Measurements from ENCODE around the gene TBC1D22A.
"Not testable (repeated sequence)": the region's sequence is repeated elsewhere in the genome, so short reads cannot be mapped to it uniquely, and the experiment has no call there.

TBC1D22A gene

DNA sequence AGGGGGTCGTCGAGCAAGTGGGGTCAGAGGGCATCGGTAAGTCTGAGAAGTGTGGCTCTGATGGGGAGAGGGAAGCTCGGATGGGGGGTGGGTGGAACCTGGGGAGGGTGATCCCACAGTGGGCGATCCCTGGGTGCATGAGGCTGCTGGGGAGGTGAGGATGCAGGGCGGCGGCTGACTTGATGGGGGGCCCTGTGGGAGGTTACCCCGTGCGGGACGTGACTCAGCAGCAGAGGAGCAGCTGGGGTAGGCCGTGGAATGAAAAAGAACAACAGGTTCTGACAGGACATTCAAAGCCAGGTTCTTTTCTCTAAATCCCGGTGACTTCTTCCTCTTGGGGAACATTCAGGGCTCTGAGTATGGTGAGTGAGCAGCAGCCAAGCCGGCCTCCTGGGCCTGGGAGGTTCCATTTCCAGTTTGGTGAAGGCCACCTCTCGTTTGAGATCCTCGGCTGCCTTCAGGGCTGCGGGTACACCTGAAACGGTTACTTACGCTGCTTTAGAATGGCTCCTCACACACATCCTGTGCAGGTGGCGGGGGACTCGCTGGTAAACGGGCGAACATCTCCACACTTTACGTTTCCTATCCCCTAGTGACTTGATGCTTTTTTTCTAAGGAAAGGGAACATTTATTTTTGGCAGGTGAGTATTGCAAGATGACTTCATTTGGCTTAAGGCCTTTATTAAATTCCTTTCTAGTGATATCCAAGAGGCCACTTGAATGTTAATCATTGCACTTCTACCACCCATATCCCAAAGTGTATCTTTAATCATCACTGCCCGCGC, 278.2 kb downstream of the TBC1D22A start:
- DNase-seq, result no peak

DNA sequence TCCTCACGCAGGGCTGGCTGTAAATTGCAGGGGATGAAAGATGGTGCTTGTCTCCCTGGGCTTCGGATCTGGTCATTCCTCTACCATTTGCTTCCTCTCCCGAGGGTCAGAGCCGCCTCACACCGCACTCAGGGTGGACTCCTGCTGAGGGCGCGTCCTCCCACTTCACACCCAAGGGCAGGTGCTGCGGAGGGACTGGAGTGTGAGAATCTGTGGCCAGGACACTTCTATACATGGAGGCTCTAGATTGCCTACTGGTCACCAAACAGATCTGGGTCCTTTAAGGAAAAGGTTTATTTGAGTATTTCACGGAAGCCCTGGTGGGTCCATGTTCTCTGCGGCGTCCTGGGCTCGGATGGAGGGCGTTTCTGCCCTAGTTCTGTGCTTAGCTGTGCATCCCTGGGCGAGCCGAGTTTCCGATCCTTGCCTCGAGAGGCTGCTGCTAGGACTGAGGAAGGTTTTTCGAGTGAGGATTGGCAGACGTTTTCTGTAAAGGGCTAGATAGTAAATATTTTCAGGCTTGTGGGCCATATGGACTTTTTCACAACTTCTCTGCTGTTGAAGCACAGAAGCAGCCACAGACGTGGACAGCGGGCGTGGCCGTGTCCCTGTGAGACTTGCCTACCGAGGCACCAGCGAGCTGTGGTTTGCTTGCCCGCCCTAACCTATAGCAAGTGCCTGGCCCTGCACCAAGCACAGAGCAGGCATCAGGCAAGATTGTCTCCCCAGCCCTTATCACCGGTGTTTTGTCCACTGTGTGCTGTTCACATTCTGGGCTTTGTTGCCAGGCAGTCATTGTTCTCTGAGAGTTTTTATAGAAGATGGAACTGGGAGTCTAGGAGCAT, 279.0 kb downstream of the TBC1D22A start:
- DNase-seq, result no peak

DNA sequence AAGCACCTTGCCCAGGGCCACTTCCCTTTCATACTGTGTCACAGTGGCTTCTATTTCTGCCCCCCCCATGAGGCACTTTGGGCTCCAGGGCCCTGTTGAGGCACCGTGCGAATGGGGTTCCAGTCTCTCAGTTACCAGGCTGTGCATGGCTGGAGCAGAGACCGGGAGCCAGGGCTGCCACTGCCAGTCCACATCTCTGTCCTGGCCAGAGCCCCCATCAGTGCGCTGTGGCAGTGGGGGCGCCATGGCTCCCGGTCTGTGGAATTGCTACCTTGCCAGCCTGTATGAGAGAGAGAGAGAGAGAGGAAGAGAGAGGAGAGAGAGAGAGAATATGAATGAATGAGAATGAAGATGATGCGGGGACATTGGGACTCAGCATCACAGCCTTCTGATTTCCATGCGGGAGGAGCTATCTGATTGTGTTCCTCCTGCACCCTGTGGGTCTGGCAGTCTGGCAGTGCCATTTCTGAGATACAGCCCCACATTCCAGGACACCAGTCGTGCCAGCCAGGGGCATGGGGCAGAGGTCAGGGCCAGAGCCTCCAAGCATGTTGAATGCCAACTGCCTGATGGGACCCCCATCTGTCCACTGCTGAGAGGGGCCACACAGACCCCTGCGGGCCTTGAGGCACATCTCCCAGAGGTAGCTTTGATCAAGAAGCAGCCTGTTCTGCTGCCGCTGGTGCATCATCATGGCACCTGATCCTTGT, 279.8 kb downstream of the TBC1D22A start:
- DNase-seq, result no peak

DNA sequence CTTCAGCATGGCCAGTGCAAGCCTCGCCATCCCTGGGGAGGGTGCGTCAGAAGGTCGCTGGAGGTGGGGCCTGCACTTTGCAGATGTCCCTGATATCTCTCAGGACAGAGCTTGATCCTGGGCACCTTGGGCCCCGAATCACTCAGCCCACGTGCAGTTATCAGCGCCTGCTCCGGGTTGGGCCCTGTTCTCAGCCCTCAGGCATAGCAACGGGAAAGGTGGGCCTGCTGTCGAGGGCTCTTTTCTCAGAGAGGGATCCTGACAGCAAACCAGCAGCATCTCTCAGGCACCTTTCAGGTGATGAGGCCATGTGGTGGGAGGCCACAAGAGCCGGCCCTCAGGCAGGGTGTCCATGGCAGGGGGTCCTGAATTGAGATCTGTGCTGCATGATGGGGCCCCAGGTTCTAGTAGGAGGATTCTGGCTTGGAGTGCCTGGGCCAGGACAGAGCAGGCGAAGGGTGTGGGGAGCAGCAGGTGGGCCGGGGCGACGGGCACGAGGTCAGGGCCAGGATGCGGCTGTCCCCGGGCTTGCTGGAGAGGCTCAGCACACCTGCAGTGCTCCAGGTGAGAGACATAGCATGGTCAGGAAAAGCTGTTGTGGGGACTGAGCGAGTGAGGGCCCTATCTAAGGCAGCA, 280.5 kb downstream of the TBC1D22A start:
- no peak for DNase-seq

DNA sequence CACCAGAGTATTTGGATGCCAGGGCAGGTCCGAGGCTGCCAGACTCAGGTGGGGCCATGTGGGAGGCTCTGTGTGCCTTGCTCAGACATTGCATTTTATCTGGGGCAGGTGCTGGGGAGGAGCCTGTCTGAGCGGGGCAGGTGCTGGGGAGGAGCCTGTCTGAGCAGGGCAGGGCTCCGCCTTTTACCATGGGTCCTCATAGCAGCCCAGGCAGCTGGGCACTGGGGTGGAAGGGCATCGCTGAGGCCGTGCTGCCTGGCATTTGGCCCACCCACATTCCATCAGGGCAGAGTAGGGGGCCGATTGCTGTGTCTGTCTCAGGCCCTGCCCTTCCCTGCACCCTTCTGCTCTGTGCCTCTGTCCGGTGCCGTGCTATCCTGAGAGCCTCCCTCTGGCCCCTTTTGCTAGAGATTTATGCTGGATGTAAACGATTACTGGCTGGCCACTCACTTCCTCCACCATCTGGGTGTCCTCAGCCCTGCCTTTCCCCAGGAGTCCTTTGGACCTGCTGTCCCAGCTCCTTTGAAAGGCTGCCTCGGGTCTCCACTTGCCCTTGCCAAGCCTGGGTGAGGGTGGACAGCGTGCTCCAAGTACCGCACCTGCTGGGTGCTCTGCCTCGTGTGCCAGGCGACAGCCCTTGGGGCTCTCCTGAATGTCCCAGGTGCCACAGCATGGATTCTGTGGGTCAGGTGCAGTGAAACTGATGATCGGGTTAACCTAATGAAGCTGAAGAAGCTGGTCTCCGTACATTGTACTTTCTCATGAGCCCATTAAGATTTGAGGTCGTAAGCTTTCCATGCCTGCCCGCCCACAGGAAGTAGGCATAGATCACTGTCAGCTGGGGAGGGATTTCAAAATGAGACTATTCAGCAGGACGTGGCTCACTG, 281.6 kb downstream of the TBC1D22A start:
- no peak for DNase-seq

DNA sequence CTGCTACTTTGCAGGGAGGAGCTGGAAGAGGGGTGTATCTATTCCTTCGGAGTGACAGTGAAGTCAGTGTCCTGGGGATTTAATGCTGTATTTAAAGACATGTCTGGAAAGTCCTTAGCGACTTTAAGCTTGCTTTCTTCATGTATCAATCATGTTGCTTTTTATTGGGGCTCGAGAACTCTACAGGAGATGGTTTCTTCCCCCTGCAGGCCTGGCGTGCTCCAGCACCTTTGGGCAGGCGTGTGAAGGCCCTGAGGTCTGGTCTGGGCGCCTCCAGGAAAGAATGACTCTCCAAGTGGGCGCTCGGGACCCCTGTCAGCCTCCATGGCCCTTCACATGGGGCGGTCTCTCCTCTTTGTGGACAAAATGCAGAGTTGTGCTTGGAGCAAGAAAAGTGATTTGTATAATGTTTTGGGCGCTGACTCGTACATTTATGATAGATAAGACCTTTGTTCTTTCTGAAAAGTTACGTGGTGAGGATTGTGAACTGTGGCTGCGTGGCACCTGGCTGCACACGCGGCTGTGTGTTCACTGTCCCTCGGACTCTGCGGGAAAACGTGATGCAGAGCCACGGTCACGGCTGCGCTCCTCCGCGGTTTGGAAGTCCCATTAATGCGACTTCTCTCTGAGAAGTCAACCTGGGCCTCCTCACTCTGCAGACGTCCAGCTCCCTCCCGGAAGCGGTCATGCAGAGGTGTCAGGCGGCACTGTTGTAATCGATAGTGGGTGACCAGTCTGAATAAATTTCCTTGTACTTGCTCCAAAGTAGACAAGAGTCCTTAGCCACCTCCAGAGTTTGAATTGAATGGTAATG, 282.5 kb downstream of the TBC1D22A start:
- DNase-seq, result no peak

DNA sequence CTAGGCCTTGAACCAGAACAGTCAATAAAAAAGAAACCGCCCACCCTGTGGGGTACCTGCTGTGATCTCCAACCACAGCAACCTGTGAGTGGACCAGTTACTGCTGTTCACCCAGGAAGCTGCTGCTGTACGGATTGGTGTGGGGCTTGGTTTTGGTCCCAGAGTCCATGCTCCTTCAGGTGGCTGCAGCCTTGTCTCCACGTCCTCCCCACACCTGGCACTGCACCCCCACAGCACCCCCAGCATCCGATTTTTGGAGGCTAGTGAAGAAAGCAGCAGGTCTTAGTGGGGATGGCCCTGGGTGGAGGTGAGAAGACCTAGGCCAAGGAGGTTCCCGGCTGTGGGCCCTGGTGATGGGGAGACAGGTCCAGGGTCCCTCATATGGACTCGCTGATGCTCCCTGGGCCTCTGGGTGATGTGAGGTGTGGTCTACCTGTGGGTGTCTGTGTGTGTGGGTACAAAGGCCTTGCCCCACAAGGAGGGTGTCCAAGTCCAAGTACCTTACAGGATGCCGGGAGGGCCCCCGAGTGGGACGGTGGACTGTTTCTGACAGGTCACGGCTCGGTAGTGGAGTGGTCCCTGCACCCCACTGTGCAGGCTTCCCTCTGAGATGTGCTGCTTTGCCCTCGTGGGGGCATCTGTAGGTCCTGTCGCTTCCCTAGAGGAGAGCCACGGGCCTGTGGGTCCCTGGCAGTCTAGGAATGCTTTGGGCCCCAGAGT, 283.4 kb downstream of the TBC1D22A start:
- DNase-seq, result no peak

DNA sequence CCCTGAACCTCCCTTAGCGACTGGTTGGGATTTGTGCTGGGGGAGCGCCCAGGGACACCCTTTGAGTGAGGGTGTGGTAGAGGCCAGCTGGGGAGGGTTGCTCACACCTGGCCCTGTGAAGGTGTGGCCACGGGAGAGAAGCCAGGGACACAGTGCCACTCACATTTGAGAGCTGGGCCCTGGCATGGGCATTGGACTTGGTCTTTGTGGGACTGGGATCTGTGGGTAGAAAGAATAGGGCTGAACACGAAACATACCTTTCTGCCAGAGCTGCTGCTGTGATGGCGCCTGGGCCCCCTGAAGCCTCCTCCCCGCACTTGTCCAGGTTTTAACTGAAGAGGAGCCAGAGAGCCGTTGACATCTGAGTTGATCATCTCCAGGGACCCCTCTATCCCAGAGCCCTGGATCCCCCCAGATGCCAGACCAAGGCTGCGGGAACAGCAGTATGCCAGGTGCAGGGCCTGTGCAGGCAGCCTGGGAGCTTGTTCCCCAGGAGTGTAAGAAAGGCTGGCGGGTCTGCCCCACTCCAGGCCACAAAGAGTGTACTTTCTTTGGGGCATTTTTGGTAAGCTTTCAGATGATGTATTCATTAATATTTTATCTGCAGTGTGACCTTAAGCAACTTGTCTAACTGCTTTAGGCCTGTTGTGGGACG, 284.1 kb downstream of the TBC1D22A start:
- no peak for DNase-seq

DNA sequence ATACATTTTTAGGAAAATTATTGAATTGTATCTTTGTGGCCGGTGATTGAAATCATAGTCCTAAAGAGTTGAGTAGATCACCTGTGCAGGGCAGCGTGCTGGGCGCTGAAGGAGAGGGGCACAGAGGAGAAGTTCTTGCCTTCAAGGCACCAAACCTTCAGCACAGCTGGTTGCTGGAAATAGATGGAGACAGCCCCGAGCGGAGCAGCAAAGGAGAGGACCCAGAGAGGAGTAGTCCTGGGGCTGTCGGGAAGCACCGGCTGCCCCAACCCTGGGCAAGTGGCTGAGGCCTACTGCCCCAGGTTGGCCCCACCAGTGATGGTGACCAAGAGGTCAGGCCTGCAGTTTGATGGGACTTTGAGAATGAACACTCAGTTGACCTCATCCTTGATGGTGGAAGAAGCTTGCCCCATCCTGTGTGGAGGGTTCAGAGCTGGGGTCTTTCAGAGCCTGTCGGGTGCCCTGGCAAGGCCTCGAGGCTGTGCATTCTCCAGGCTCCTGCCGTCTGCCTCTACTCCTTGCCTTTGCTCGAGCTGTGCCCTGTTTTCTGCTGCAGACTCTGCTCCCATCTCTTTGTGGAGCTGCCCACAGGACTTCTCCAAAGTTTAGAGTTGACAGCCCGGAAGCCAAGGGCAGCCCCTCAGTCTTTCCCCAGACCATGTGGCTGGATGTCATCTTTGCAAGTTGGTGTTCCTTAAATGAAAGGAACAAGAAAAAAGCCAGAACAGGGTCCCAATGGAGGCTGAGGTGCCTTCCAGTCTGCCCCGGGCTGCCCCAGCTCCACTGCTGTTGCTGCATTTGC, 285.1 kb downstream of the TBC1D22A start:
- DNase-seq, result no peak

DNA sequence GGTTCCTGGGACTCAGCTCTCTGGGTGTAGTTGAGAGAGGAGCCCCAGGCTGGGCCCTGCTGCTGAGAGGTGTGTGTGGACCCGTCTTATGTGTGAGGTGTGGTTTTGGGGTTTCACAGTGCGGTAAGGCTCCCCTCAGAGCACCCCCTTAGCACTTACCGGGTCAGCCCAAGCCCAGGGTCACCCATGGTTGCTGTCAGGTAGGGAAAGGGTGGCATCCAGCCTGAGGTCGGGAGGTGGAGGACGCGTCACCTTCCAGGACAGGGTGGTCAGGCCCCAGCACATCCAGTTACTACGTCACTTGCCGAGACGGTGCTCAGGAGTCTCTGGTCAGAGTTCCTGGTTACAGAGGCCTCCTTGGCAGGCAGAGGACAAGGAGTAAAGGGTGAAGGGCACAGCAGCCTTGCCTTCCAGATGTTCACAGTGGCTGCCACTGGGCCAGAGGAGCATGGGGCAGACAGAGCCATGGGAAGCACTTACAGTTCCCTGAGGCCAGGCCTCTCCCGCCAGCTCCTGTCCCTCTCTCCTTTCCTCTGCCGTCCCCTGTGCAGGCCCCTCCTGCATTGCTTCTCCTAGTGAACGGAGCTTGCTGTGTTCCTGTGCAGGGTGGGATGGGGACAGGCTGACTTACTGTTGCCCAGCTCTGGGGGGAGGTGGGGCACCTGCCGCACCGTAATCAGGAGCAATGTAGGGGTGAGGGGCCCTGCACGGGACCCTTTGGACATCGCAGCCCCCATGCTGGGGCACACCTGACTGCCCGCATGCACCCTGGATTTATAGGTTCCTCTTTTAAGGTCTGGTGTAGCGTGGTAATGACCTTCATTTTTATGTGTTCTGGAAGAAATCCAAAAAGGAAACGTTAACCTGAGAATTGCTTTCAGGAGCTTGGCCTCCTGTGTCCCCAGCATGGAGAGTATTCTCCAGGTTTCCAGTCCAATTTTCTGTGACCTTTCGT, 285.9 kb downstream of the TBC1D22A start:
- DNase-seq, result no peak

DNA sequence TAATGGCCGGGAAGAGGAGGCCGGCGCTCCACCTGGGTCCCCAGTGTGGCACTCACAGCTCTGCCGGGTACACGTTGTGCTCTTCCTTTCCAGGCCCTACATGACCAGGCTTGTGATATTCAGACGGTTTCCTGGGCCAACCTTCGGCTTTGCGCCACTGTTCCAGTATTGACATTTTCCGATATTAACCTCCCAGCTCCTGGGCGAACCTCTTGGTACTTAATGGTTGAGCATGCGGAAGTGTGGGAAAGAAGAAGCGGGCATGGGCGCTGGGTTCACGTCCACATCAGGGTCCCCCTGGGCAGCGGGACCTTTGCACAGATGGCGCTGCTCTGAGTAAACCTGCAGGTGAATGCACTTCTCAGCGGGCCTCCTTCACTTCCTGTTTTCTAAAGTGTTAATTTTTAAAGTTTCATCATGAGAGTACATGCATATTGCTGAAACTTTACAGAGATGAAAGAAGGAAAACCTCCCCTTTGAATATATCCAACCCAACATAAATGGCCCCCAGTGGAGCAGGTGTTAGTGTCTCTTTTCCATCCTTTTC, 286.7 kb downstream of the TBC1D22A start:
- DNase-seq, result no peak

DNA sequence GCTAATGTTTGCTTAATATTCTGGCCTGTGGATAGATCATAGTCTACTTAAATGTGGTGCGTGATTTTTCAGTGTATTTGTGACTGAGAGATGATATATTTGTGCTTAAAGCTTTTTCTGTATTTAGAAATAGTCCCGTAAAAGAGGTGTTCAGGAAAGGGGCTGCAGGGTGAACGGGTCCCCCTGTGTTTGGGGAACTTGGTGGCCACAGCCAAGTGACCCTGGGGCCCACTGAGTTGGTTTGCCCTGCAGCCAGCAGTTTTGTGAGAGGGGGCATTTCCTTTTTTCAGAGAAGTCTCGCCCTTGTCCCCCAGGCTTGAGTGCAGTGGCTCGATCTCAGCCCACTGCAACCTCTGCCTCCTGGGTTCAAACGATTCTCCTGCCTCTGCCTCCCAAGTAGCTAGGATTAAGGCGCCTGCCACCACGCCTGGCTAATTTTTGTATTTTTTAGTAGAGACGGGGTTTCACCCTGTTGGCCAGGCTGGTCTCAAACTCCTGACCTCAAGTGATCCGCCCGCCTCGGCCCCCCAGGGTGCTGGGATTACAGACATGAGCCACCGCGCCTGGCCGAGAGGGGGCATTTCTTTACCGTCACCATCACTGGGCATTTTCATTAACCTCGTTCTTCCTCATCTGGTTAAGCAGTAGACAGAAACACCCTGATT, 287.4 kb downstream of the TBC1D22A start:
- DNase-seq, result not testable (repeated sequence)

DNA sequence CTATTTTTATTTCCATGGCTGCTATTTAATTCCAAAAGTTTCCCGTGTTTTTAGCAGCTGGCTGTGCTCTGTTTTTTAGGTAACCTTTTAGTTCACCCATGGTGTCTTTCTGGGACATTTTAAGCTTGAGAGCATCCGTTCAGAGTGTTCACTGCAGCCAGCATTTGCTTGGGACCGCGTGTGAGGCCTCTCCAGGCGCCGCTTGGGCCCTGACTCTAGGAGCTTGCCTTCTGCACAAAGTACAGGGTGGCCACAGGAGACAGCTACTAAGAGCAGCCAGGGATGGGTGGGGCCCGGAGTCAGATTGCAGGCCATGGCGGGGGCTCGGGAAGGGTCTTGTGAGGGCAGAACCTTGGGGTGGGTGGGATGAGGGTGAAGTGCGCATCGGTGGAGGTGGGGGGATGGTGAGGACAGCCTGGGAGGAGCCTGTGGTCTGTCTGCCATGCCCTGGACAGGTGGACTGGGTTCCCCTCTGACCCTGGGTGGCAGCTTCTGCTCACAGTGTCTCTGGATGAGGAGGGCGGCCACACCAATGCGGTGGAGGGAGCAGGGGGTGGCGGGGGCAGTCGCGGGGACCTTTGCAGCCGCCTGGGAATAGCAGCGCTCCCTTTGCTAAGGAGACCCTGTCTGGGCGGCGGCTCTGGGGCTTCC, 288.1 kb downstream of the TBC1D22A start:
- no peak for DNase-seq

DNA sequence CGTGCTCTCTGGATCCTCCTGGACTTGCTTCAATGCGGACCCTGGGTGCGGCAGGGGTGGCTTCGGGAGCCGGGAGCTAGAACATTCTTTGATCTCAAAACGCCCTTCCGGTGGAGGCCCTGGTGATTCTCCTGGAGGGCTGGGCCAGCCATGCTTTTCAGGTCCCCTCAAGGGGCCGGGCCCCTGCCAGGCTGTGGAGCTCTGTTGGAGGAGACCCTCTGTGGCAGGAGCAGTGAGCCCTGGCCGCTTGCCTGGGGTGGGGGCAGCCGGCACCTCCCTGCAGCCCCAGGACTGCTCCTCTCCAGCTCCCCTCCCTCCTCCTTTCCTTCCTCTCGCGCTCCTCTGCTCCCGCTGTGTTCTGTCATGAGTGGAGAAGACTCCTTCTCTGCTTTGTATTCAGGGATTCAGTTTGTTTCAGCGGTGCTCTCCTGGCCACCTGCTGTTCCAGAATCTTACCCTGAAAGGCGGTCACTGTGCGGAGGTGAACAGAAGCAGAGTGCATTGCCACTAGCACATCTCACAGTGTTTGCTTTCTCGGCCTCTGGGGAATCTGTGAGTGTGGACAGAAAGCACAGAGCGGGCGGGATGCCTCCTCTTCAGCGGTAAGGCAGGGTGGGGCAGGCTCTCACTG, 289.1 kb downstream of the TBC1D22A start:
- DNase-seq, result peak; percentile 59

DNA sequence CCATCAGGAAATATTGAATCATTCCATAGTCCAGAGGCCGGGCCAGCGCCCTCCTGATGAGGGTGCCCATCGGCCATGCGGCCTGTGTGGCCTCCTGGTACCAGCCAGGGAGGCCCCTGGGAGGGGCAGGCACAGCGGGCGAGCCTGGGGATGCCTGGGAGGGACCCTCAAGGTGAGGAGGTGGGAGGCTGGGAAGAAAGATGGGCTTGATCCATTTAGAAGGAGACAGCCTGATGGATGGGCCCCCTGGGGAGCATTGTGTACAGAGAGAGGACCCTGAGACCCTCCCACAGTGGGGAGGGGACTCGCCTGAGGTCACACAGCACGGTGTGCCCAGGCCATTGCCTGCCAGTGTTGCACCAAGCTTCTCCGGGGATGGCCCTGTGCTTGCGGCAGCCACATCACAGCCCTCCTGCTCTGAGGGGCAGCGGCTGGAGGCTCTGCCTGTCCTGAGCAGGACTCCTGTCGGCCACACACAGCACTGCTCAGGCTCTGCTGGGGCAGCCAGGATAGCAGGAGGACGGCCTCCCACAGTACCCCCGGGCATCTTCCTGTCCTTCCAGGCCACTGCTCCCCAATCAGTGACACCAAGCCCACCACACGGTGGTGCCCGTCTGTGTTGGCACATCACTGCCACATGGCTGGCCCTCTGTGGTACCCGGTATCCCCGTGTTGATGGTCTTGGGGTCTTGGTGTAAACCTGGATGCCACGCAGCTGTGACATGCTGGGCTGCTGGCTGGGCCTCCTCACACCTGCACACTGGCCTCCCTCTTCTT, 290.0 kb downstream of the TBC1D22A start:
- DNase-seq, result no peak
